H1 (cell line): ENCODE data around the gene HOXA13. TPM values are rescaled to one million over a fixed set of nuclear protein-coding genes. Genes with fewer than 3 reads are reported as not detected.

Source experiments
- CEBPB ChIP-seq: IDR thresholded peaks from 2 replicates; pipeline ENCODE4 v1.6.1; 2012; ENCODE audit warnings: low read depth, low read length
- FOSL1 ChIP-seq: IDR thresholded peaks from 2 replicates; pipeline ENCODE4 v1.6.1; 2011; ENCODE audit warnings: mild to moderate bottlenecking, low read depth, low read length, moderate library complexity; ENCODE audit not compliant: insufficient read depth
- KDM1A ChIP-seq: fragments of 200-600, 300-600 bp; sonication (generic); IDR thresholded peaks from 2 replicates; pipeline ENCODE4 v1.7.1; 2016; ENCODE audit warnings: mild to moderate bottlenecking, low read length, borderline replicate concordance
- SIRT6 ChIP-seq: IDR thresholded peaks from one replicate; pipeline ENCODE4 v1.7.1; 2012; ENCODE audit warnings: low read length, inconsistent platforms
- SUZ12 ChIP-seq: fragments of 200-600 bp; sonication (generic); IDR thresholded peaks from 2 replicates; pipeline ENCODE4 v1.6.1; 2012; ENCODE audit warnings: mild to moderate bottlenecking, inconsistent platforms, low read length, moderate library complexity, mixed read lengths
- TBP ChIP-seq: IDR thresholded peaks from 2 replicates; pipeline ENCODE4 v1.6.1; 2011; ENCODE audit warnings: low read depth, low read length, improper control_type of control experiment
- TCF12 ChIP-seq: IDR thresholded peaks from 2 replicates; pipeline ENCODE4 v1.6.1; 2011; ENCODE audit warnings: low read depth, mild to moderate bottlenecking, low read length
- polyA plus RNA-seq, 7 experiments: library from polyadenylated mRNA; depleted of rRNA in 3 of 7; stranded (reverse) in 5 of 7; unstranded in 2 of 7; fragments of >200 nt in 5 of 7; fragments of 200-250 nt in 2 of 7; gene quantifications; 1 replicate in 5 of 7; 2 replicates in 1 of 7; 4 replicates in 1 of 7; pipeline versions ENCODE4 v1.2.1 to v1.2.3, GENCODE V29; 2011 to 2013; ENCODE audit warnings: missing spikeins in 2 of 7, mixed read lengths in 2 of 7
- total RNA-seq: library from RNA; stranded (reverse); fragmentation: NEBNext Ultra II Directional; extraction: Animal tissue kit (Norgen Biotek cat#: 25700); gene quantifications from 2 replicates; pipeline ENCODE4 v1.2.1, GENCODE V29; 2021
- TF ChIP-seq, protein P1 (sequence below): IDR thresholded peaks from 2 replicates; pipeline ENCODE4 v1.6.1; 2012; ENCODE audit warnings: inconsistent platforms
- TF ChIP-seq, protein P2 (sequence below), 3 experiments: IDR thresholded peaks; 1 replicate in 2 of 3; 2 replicates in 1 of 3; pipeline versions ENCODE4 v1.5.1 to v1.6.1; 2011; ENCODE audit warnings: low read length in 3 of 3, mild to moderate bottlenecking in 3 of 3, inconsistent platforms in 2 of 3, low read depth in 1 of 3, moderate library complexity in 1 of 3; ENCODE audit not compliant: insufficient read depth in 1 of 3; ENCODE audit errors: control extremely low read depth in 1 of 3

Gene HOXA13
- total and polyA plus RNA-seq, 2 of the 8 experiments (the other 6 are each of a cell fraction or from before 2014, with no cell fraction given) = not detected

DNA sequence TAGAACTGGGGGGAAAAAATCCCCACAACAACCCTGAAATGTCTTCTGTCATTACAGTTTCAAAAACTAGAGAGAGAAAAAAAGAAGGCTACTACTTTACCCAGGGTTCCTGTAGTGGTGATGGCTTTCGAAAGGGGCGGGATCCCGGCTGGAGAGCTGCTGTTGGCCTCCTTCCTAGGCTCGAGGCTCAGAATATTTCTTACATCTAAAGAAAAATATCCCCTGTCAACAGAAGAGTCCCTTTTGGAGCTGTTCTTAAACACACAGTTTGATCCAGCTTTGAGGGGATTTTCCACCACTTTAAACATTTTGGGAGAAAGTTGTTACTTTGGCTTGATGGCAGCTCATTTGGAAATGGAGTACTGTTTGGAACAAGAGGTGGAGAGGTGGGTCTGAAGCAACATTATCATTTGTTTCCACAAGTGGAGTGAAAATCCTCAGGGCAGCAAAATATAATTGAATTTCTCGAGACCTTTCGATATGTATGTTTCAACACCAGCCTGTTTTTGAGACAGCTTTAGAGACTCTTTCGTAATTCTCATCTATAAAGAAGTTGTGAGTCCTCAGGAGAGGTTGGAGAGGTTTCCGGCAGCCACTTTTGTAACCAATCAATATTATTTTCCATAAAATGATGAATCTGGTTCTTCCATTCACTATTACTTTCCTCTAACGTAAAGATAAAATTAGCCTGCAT is 5.1 kb downstream of the HOXA13 start (continued):
- TF ChIP-seq, protein P1, sequence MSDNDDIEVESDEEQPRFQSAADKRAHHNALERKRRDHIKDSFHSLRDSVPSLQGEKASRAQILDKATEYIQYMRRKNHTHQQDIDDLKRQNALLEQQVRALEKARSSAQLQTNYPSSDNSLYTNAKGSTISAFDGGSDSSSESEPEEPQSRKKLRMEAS = no peak
- TF ChIP-seq TBP (no peak), SIRT6 (no peak), FOSL1 (no peak), SUZ12 (no peak), KDM1A (no peak), CEBPB (no peak), TCF12 (no peak)
- TF ChIP-seq, protein P2, sequence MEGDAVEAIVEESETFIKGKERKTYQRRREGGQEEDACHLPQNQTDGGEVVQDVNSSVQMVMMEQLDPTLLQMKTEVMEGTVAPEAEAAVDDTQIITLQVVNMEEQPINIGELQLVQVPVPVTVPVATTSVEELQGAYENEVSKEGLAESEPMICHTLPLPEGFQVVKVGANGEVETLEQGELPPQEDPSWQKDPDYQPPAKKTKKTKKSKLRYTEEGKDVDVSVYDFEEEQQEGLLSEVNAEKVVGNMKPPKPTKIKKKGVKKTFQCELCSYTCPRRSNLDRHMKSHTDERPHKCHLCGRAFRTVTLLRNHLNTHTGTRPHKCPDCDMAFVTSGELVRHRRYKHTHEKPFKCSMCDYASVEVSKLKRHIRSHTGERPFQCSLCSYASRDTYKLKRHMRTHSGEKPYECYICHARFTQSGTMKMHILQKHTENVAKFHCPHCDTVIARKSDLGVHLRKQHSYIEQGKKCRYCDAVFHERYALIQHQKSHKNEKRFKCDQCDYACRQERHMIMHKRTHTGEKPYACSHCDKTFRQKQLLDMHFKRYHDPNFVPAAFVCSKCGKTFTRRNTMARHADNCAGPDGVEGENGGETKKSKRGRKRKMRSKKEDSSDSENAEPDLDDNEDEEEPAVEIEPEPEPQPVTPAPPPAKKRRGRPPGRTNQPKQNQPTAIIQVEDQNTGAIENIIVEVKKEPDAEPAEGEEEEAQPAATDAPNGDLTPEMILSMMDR (IDR thresholded peaks at IDR 0.05; ENCODE audit: control extremely low read depth in 1 of 3, insufficient read depth in 1 of 3, low read depth in 1 of 3, low read length in 3 of 3) = no peak
- TF ChIP-seq, all 59 proteins: peak for 0
